SK-N-MC (cell line): Measurements from ENCODE around the gene PBX4.
"Not testable (repeated sequence)": the region's sequence is repeated elsewhere in the genome, so short reads cannot be mapped to it uniquely, and the experiment has no call there.

Experiments used
- DNase-seq: peaks from one replicate; pipeline ENCODE4 v3.0.0-alpha.2; 2011; ENCODE audit warnings: low read depth, low spot score
- H3K27ac ChIP-seq: fragments of 200-600 bp; sonication (generic); 2 replicates; pipeline ENCODE4 v1.5.1; 2016; ENCODE audit warnings: mixed run types
- H3K36me3 ChIP-seq: fragments of 200-600 bp; sonication (generic); 2 replicates; pipeline ENCODE4 v1.6.1; 2017; ENCODE audit warnings: antibody characterized with exemption, low read length, mixed read lengths; ENCODE audit not compliant: insufficient read depth
- H3K4me3 ChIP-seq: fragments of 200-600 bp; sonication (generic); 2 replicates; pipeline ENCODE4 v1.5.1; 2016
- H3K9ac ChIP-seq: fragments of 200-600 bp; sonication (generic); 2 replicates; pipeline ENCODE4 v1.8.0; 2017; ENCODE audit warnings: mixed run types, mixed read lengths; ENCODE audit not compliant: insufficient read length
- H3K9me3 ChIP-seq: fragments of 200-600 bp; sonication (generic); 2 replicates; pipeline ENCODE4 v1.6.1; 2017; ENCODE audit warnings: low read depth, mild to moderate bottlenecking, antibody characterized with exemption, low read length, moderate library complexity, mixed read lengths
- EZH2 ChIP-seq: fragments of 200-600 bp; sonication (generic); IDR thresholded peaks from one replicate; pipeline ENCODE4 v1.6.1; 2017; ENCODE audit warnings: antibody characterized with exemption
- FOXP2 ChIP-seq: optimal IDR thresholded peaks from 2 replicates; pipeline ENCODE3; 2011; ENCODE audit warnings: mild to moderate bottlenecking, moderate library complexity; ENCODE audit not compliant: insufficient read depth; ENCODE audit errors: extremely low read length, control extremely low read depth
- POLR2AphosphoS5 ChIP-seq: IDR thresholded peaks from 2 replicates; pipeline ENCODE4 v1.6.1; 2012; ENCODE audit warnings: mild to moderate bottlenecking, low read depth, low read length, borderline replicate concordance

The PBX4 gene

GRCh38 chr19:19610376-19611202, 7.9 kb downstream of the PBX4 start:
- no peak overlapping the region for H3K9ac ChIP-seq
- no peaks in the 10 kb centered on the region for H3K36me3 ChIP-seq
- H3K9me3 ChIP-seq: no peaks in the 10 kb centered on the region
- TF ChIP-seq EZH2: no peak
- TF ChIP-seq FOXP2: no peak
- no peak for TF ChIP-seq POLR2AphosphoS5
- DNase-seq: no peak
- no peak overlapping the region for H3K27ac ChIP-seq
- H3K4me3 ChIP-seq: no peak overlapping the region

- not testable (repeated sequence) for H3K27ac ChIP-seq, DNase-seq, H3K4me3 ChIP-seq, H3K36me3 ChIP-seq, H3K9me3 ChIP-seq, H3K9ac ChIP-seq
These were observed 11.8 kb downstream of the PBX4 start for GRCh38 chr19:19606686-19607085.

GRCh38 chr19:19606021-19606420, 12.5 kb downstream of the PBX4 start:
- DNase-seq: no peak
- TF ChIP-seq FOXP2: no peak
- no peak for TF ChIP-seq EZH2
- no peak for TF ChIP-seq POLR2AphosphoS5
- Histone ChIP-seq H3K9me3 (no peaks in the 10 kb centered on the region), H3K36me3 (no peaks in the 10 kb centered on the region), H3K27ac (no peak overlapping the region), H3K9ac (no peak overlapping the region), H3K4me3 (no peak overlapping the region)

GRCh38 chr19:19602713-19603324, 15.7 kb downstream of the PBX4 start:
- TF ChIP-seq EZH2 (no peak), FOXP2 (no peak), POLR2AphosphoS5 (no peak)

GRCh38 chr19:19602136-19602712, 16.3 kb downstream of the PBX4 start:
- TF ChIP-seq EZH2 (no peak), FOXP2 (no peak), POLR2AphosphoS5 (no peak)
- no peak overlapping the region for H3K27ac ChIP-seq
- no peak for DNase-seq
- H3K36me3 ChIP-seq: no peaks in the 10 kb centered on the region
- H3K4me3 ChIP-seq: no peak overlapping the region
- H3K9ac ChIP-seq: no peak overlapping the region
- H3K9me3 ChIP-seq: no peaks in the 10 kb centered on the region

More at GRCh38 chr19:19602713-19603324, 15.7 kb downstream of the PBX4 start:
- no peaks in the 10 kb centered on the region for H3K36me3 ChIP-seq
- H3K27ac ChIP-seq: no peak overlapping the region
- H3K9me3 ChIP-seq: no peaks in the 10 kb centered on the region
- no peak overlapping the region for H3K4me3 ChIP-seq
- no peak for DNase-seq
- H3K9ac ChIP-seq: no peak overlapping the region

GRCh38 chr19:19600793-19601330, 17.6 kb downstream of the PBX4 start:
- H3K27ac ChIP-seq: no peak overlapping the region
- H3K4me3 ChIP-seq: no peak overlapping the region
- DNase-seq: no peak
- TF ChIP-seq FOXP2 (no peak), EZH2 (no peak), POLR2AphosphoS5 (no peak)
- H3K9me3 ChIP-seq: no peaks in the 10 kb centered on the region
- no peak overlapping the region for H3K9ac ChIP-seq
- H3K36me3 ChIP-seq: no peaks in the 10 kb centered on the region

GRCh38 chr19:19598728-19599451, 19.6 kb downstream of the PBX4 start:
- H3K4me3 ChIP-seq, H3K27ac ChIP-seq, DNase-seq, H3K9me3 ChIP-seq, H3K9ac ChIP-seq, H3K36me3 ChIP-seq: not testable (repeated sequence)

- DNase-seq: no peak
- Histone ChIP-seq H3K4me3 (no peak overlapping the region), H3K9me3 (no peaks in the 10 kb centered on the region), H3K9ac (no peak overlapping the region), H3K36me3 (no peaks in the 10 kb centered on the region), H3K27ac (no peak overlapping the region)
- TF ChIP-seq FOXP2 (no peak), EZH2 (no peak), POLR2AphosphoS5 (no peak)
These were observed 20.6 kb downstream of the PBX4 start for GRCh38 chr19:19597809-19598306.
